Smooth muscle cell of the brain vasculature (primary cell): ENCODE measurements around the gene SDHC.
"Not testable (repeated sequence)": the region's sequence is repeated elsewhere in the genome, so short reads cannot be mapped to it uniquely, and the experiment has no call there.

Experiments
- DNase-seq: peaks from one replicate; pipeline ENCODE4 v3.0.0-alpha.2; 2012; ENCODE audit warnings: low read depth, low spot score

The SDHC gene

DNA sequence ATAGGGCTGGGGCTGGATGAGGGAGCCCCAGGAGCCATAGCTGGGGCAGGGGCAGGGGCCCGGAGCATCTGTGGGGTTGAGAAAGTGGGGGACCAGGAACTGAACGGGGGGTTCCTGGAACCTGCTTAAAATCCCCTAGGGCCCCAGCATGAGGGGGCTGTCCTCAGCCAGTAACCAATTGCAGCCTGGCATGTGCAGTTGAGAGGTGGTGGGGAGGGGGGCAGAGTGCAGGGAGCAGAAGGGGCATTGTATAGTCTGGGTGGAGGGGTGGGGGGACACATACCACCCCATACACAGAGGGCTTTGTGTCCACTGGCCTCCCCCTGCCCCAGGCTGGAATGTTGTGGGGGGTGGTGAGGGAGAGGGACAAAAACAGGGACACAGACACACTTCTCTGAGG, 4.3 kb upstream of the SDHC start, which contains the start of gene MPZ:
TSS of gene MPZ (minus strand) at position 101 of the 400 bp plus-strand sequence. CDS start at position 38, 63 bp downstream.
- no peak for DNase-seq

- DNase-seq: no peak
Measured at GRCh38 chr1:161311595-161312181, 2.5 kb upstream of the SDHC start.

- no peak for DNase-seq
Measured at GRCh38 chr1:161313554-161314200, 504 bp upstream of the SDHC start.

- DNase-seq: not testable (repeated sequence)
Measured at GRCh38 chr1:161315841-161316674, 1.9 kb downstream of the SDHC start.

DNA sequence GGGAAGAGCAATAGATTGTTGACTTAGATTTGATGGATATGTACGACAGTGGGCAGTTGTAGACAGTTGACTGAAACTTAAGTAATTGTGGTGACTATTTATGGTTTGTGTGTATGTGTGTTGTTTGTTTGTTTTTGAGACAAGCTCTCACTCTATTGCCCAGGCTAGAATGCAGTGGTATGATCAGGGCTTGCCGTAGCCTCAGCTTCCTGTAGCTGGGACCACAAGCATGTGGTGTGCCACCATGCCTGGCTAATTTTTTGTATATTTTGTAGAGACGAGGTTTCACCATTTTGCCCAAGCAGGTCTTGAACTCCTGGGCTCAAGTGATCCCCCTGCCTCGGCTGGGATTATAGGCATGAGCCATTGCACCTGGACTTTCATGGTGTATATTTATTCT, 9.8 kb downstream of the SDHC start:
- DNase-seq: no peak

DNA sequence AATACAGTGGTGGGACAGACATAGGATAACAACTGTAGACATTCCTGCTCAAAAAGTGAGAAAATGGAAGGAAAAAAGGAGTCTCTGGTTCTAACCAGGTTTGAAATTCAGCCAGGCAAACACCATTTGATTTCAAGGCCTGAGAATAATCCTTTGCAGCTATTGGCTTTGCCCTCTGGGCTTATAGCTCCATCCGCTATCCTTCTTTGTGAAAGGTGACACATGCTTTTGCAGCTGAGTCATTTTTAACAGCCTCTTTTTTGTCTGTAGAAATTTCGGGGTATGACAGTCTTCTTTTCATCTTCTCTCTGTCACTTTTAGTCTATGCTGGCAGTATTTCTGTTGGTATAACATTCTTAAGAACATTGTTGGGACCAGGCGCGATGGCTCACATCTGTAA, 16.2 kb downstream of the SDHC start:
- DNase-seq: no peak

DNA sequence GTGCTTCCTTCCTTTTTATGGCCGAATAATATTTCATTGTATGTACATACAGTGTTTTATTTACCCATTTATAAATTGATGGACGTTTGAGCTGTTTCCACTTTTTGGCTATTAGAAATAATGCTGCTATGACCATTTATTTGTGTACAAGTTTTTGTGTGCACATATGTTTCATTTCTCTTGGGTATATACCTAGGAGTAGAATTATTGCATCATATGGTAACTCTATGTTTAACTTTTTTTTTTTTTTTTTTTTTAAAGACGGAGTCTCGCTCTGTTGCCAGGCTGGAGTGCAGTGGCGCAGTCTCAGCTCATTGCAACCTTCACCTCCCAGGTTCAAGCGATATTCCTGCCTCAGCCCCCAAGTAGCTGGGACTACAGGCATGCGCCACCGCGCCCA, 19.0 kb downstream of the SDHC start:
- DNase-seq: no peak

DNA sequence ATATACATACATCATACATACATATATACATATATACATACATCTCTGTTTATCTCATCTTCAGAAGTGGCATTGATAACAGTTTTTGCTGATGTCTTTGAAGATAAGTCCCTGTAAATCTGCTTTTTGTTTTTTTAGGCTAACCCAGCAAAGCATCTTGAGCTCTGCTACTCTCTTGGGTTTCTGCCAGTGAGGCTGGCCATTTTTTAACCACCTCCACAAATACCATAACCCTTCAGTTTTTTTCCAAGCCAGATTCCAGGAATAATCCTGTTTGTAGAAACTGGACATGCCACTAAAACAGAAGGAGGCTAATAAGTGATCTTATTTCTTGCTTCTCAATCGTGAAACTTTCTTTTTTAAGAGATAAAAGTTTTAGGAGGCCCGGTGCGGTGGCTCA, 21.6 kb downstream of the SDHC start:
- no peak for DNase-seq

- no peak for DNase-seq
Measured at GRCh38 chr1:161342177-161342576, 28.0 kb downstream of the SDHC start.

DNA sequence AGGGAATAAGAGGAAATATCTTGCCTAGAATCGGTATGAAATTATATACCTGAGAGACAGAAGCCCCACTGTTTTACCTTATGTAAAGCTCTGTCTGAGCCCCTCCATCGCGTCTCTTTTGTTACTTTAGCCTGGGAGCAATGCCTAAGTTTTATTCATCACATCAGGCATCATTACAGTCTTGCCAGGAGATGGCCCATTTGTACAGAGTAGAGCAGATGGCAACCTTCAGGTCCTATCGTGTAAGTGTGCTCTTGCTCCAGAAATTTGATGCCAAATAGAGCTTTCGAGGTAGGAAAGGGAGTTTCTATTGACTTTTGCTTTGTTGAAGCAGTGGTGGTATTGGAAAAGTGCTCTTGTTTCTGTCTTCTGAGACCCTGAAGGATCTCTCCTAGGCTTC, 28.6 kb downstream of the SDHC start:
- no peak for DNase-seq

DNA sequence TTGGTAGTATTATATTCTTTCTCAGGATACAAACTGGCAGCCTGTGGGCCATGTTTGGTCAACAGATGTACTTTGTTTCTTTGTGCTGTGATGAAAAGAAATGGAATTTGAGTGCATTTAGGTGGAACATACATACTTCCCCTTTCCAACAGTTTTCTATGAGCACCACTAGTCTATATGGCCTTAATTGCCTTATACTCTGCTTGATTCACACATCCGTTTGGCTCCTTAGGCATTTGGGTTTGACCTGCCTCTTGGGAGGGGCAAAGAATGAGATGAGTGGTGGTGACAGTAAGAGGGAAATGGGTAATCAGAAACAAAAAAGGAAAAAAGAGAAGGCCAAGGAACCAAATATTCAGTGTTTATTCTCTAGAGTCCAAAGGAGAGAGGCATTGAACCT, 36.5 kb downstream of the SDHC start:
- DNase-seq: no peak

DNA sequence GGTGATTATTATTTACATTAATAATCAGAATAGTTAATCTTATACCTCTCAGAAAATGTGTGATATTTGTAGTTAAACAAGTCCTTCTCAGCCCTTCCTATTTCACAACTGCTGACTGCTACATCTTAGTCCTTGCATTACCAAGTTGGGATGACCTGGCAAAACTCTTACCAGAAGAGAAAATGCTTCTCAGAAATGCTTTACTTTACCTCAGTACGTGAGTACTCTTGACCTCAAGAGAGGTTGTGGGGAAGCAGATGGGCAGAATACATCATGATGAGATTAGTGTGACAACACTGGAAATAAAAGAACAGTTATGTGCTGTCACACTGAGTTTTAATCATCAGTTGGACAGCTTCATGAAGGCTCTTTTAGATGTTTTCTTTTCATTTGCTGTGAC, 37.3 kb downstream of the SDHC start:
- DNase-seq: no peak

DNA sequence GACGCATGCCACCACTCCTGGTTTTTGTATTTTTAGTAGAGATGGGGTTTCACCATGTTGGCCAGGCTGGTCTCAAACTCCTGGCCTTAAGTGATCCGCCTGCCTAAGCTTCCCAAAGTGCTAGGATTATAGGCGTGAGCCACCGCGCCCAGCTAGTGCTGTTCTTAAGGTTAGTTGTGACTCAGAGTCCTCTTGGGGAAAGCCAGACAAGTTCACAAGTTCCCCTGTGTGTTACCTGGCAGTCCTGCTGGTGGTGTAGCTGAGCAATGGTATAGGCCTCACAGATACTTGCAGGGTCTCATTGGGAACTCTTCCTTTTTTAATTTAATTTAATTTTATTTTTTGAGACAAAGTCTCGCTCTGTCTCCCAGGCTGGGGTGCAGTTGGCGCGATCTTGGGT, 42.9 kb downstream of the SDHC start:
- DNase-seq: no peak

DNA sequence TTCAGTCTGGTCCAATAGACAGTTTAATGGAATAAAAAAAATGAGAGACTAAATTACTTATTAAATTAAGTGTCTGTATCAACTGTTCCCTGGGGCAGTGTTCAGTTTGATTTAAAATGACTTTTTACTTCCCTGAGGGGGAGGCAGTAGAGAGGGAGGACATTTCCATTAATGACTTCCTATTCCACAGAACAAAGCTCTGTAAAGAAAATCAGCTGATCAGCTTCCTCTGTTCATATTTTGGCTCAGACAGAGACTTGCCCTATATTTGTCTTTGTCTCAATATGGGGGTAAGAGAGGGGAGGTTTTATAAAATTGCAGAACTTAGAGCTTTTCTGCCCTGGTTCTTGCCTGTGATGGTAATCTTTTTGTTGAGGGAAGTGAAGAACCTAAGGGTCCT, 45.1 kb downstream of the SDHC start:
- no peak for DNase-seq

GRCh38 chr1:161364332-161364731, 50.2 kb downstream of the SDHC start:
- DNase-seq: no peak

DNA sequence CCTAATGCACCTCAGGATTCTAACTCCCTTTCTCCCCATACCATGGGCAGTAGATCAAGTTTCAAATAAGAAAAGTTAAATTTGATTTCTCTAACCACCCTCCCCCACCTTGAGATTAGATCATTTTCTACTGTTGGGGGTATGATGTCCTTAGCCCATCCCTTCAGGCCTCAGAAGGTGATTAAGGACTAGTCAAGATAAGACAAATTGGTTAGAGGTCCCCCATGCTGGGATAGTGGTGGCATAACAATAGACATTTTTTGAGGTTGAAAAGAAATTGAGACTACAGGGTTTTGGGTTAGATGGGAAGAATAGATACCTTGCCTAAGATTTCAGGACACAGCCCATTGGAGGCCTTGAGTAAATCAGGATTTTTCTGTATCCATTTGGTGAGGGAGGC, 51.0 kb downstream of the SDHC start:
- no peak for DNase-seq

DNA sequence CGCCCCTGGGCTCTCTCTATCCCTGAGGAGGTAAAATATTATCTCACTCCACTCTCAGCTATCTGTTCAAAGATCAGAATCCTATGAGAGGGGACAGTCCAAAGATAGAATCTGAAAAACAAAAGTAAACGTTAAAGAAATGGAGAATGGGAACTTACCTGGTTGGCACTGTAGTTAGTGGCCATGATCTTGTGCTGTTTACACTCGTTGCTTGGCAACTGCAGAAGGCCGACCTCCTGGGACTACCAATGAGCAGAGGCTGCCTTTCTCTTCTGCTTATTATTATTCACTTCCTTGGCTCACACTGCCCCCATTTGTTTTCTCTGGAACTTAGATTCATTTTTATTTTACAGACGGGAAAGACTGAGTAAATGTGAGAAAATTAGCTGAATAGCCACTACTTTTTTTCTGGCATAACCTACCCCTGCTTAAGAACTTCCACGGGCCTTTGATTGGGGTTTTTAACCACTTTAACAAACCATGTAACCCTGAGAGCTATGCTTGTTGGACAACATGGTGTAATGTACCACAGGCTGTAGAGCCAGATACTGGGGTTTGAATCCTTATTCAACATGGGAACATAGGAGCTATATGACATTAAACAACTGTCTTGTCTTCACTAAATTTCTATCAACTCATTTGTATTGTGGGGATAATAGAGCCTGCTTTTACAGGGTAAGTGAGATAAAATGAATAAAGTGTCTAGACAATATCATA, 53.7 kb downstream of the SDHC start, which contains the start of gene CFAP126:
TSS of gene CFAP126 (minus strand) at position 193 of the 717 bp plus-strand sequence. CDS start at position 185, 8 bp downstream.
- no peak for DNase-seq

GRCh38 chr1:161373442-161373841, 59.3 kb downstream of the SDHC start:
- no peak for DNase-seq

GRCh38 chr1:161374373-161374772, 60.2 kb downstream of the SDHC start:
- DNase-seq: no peak

GRCh38 chr1:161378014-161378413, 63.8 kb downstream of the SDHC start:
- DNase-seq: no peak

- no peak for DNase-seq
Measured at GRCh38 chr1:161379071-161379470, 64.9 kb downstream of the SDHC start.

- no peak for DNase-seq
Measured at GRCh38 chr1:161381707-161382106, 67.5 kb downstream of the SDHC start.
